Measurements from ENCODE around the gene ZNF771. TPM values are rescaled to one million over a fixed set of nuclear protein-coding genes. Genes with fewer than 3 reads are reported as not detected.

The ZNF771 gene
- total and polyA plus RNA-seq, 9 of the 15 experiments (the other 6 are each of a cell fraction or from before 2014, with no cell fraction given), result 1.5 to 12.6 (median 4.4) TPM

- no peak for TF ChIP-seq PATZ1 (CRISPR knock-in tag; IDR thresholded peaks at IDR 0.05; ENCODE audit: borderline replicate concordance)
- TF ChIP-seq ZC3H11A (IDR thresholded peaks at IDR 0.05; ENCODE audit: low read depth, low read length), result no peak
- TF ChIP-seq NFRKB (IDR thresholded peaks at IDR 0.05; ENCODE audit: low read depth), result no peak
- TF ChIP-seq POU5F1 (IDR thresholded peaks at IDR 0.05; ENCODE audit: borderline replicate concordance, low read depth, low read length, partially characterized antibody), result no peak
- TF ChIP-seq, protein P1, sequence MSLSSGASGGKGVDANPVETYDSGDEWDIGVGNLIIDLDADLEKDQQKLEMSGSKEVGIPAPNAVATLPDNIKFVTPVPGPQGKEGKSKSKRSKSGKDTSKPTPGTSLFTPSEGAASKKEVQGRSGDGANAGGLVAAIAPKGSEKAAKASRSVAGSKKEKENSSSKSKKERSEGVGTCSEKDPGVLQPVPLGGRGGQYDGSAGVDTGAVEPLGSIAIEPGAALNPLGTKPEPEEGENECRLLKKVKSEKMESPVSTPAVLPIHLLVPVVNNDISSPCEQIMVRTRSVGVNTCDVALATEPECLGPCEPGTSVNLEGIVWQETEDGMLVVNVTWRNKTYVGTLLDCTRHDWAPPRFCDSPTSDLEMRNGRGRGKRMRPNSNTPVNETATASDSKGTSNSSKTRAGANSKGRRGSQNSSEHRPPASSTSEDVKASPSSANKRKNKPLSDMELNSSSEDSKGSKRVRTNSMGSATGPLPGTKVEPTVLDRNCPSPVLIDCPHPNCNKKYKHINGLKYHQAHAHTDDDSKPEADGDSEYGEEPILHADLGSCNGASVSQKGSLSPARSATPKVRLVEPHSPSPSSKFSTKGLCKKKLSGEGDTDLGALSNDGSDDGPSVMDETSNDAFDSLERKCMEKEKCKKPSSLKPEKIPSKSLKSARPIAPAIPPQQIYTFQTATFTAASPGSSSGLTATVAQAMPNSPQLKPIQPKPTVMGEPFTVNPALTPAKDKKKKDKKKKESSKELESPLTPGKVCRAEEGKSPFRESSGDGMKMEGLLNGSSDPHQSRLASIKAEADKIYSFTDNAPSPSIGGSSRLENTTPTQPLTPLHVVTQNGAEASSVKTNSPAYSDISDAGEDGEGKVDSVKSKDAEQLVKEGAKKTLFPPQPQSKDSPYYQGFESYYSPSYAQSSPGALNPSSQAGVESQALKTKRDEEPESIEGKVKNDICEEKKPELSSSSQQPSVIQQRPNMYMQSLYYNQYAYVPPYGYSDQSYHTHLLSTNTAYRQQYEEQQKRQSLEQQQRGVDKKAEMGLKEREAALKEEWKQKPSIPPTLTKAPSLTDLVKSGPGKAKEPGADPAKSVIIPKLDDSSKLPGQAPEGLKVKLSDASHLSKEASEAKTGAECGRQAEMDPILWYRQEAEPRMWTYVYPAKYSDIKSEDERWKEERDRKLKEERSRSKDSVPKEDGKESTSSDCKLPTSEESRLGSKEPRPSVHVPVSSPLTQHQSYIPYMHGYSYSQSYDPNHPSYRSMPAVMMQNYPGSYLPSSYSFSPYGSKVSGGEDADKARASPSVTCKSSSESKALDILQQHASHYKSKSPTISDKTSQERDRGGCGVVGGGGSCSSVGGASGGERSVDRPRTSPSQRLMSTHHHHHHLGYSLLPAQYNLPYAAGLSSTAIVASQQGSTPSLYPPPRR (CRISPR knock-in tag; IDR thresholded peaks at IDR 0.05; ENCODE audit: borderline replicate concordance), result 0 out of 2 replicates have a peak, but pooled peaks have one; percentile 66
- peak; percentile 83 for TF ChIP-seq FOS (IDR thresholded peaks at IDR 0.05; ENCODE audit: extremely low read depth, insufficient read length)
- TF ChIP-seq CCNT2 (IDR thresholded peaks at IDR 0.05; ENCODE audit: borderline replicate concordance, extremely low read depth, insufficient read length, low read depth, low read length), result peak; percentile 1
- TF ChIP-seq PML (IDR thresholded peaks at IDR 0.05; ENCODE audit: low read length), result no peak
- peak; percentile 44 for TF ChIP-seq NFYB (IDR thresholded peaks at IDR 0.05; ENCODE audit: extremely low read depth, insufficient read length)
- TF ChIP-seq ESRRA (IDR thresholded peaks at IDR 0.05; ENCODE audit: borderline replicate concordance, low read depth), result peak; percentile 93
- TF ChIP-seq, protein P2, sequence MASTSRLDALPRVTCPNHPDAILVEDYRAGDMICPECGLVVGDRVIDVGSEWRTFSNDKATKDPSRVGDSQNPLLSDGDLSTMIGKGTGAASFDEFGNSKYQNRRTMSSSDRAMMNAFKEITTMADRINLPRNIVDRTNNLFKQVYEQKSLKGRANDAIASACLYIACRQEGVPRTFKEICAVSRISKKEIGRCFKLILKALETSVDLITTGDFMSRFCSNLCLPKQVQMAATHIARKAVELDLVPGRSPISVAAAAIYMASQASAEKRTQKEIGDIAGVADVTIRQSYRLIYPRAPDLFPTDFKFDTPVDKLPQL (IDR thresholded peaks at IDR 0.05; ENCODE audit: extremely low read depth, insufficient read length), result no peak
- no peak for TF ChIP-seq PURB (CRISPR knock-in tag; IDR thresholded peaks at IDR 0.05; ENCODE audit: low read depth)
- TF ChIP-seq RBM14 (IDR thresholded peaks at IDR 0.05; ENCODE audit: borderline replicate concordance, insufficient read depth, low read depth, low read length), result no peak
- TF ChIP-seq SOX6 (IDR thresholded peaks at IDR 0.05), result peak; percentile 47; the same call in 1 of the 2 replicates
- TF ChIP-seq, protein P3, sequence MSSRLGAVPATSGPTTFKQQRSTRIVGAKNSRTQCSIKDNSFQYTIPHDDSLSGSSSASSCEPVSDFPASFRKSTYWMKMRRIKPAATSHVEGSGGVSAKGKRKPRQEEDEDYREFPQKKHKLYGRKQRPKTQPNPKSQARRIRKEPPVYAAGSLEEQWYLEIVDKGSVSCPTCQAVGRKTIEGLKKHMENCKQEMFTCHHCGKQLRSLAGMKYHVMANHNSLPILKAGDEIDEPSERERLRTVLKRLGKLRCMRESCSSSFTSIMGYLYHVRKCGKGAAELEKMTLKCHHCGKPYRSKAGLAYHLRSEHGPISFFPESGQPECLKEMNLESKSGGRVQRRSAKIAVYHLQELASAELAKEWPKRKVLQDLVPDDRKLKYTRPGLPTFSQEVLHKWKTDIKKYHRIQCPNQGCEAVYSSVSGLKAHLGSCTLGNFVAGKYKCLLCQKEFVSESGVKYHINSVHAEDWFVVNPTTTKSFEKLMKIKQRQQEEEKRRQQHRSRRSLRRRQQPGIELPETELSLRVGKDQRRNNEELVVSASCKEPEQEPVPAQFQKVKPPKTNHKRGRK (tag; IDR thresholded peaks at IDR 0.05), result no peak
- TF ChIP-seq, protein P4, sequence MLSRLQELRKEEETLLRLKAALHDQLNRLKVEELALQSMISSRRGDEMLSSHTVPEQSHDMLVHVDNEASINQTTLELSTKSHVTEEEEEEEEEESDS (CRISPR knock-in tag; IDR thresholded peaks at IDR 0.05), result no peak
- no peak for TF ChIP-seq ZKSCAN3 (CRISPR knock-in tag; IDR thresholded peaks at IDR 0.05)
- TF ChIP-seq RBM15 (IDR thresholded peaks at IDR 0.05; ENCODE audit: insufficient read depth, low read length), result no peak
Observed at GRCh38 chr16:30429678-30430427, 22.4 kb downstream of the ZNF771 start, which contains the start of gene DCTPP1 (continued).

Measured in K562 (cell line).